GM18907 (cell line): ENCODE results near the gene DAPK2.

Experiments used
- ATAC-seq: cut with Tn5 transposase; IDR thresholded peaks from one replicate; pipeline ENCODE4 v1.9.1; 2021; ENCODE audit warnings: mild to moderate bottlenecking, moderate library complexity; ENCODE audit not compliant: unreplicated experiment

DAPK2 gene

DNA sequence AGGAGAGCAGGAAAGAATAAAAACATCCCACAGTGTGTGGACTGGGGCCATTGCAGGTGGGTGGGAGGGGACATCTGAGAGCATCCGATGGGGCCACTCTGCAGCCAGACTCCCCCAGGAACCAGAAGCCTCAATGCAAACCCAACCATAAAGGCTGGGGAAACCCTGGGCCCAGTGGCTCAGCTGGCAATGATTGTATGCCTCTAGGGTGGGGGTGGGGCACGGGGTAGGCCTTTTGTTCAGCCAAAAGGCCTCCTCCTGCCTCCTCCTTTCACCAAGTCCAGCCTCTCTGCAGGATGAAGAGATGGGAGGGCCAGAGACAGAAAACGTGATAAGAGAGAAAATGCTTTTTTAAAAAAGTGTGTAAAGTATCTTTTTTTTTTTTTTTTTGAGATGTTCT, 167.1 kb downstream of the DAPK2 start:
- no peak for ATAC-seq

DNA sequence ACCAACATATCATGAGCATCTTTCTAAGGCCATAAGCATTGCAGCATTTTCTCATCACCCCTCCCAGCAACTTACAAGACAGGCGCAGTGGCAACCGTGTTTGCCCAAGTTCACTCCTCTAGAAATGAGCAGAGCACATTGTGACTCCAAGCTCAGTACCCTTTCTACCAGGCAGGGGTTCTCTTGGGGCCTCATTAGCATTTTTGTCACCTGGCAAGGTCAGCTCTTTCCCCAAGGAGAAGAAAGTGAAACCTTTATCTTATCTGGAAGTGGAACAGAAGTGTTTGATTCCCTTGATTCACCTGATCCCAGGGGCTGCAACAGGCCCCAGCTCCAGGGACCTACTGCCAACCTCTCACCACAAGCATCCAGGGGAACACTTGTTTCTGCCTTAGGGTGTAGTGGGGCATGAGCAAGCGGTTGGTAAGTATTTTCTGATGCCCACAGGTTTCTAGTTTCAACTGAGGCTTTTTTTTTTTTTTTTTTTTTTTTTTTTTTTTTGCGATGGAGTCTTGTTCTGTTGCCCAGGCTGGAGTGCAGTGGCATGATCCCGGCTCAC, 168.5 kb downstream of the DAPK2 start:
- no peak for ATAC-seq

- ATAC-seq, result no peak
These were observed 170.1 kb downstream of the DAPK2 start for GRCh38 chr15:63876085-63876662.

GRCh38 chr15:63874616-63875015, 171.7 kb downstream of the DAPK2 start:
- ATAC-seq, result no peak

DNA sequence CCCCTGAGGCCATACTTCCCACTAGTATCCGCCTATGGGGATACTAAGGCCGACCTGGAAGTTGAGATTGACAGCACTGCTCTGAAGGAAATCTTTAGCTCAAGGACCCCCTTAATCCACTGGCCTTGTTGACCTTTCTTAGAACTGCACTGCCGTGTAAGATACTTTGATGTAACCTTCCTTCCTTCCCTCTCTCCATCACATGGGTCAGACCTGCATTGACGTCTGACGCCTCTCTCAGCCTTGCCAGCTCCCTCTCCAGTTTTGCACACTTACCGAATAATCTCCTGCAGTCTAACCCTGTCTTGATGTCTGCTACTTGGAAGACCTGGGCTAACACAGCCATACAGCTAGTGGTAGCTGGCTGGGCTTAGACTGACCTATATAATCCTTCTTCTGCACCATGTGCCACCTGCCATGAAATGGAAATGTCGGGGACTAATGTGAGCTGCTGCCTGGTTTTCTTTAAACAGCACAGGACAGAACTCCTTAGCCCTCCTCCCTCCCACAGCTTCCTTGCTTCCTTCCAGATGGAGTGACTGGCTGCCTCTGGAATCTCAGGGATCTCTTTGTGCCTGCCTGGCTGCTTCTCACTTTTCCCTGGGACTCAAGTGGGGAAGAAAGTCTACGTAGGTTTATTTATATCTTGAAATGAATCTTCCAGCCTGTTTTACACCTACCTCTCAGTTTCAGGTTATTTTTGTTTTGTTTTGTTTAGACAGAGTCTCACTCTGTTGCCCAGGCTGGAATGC, 173.3 kb downstream of the DAPK2 start:
- no peak for ATAC-seq

DNA sequence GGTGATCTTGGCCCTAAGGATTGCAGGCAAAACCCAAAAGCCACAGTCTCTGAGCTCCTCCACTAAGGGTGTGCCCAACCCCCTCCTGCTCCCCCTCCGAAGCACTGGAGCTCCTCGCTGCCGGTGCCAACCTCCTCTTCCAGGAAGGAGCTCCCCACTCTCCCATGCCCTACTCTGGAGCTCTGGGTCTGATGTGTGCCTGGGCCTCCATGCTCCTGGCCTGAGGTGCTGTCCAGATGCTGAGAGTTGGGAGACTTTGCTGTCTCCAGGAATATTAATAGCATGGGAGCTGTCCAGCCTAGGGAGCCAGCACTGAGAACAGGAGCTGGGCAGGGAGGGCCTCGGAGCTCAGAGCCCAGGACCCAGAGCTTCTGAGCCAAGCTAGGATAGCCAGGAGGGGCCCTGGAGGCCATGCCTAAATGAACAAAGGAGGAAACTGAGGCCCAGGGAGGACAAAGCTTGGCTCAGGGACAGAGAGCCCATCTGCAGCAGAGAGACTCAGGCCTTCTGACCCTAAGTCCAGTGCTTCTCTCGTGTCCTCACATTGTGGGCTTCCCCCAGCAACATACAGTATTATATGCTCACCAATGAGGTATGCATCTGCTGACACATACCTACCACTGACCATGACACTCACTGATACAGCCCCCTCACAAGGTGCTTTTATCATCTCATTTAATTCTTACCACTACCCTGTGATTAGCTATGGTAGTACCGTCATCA, 175.6 kb downstream of the DAPK2 start:
- ATAC-seq, result no peak

- no peak for ATAC-seq
These were observed 176.3 kb downstream of the DAPK2 start for GRCh38 chr15:63870043-63870394.

- no peak for ATAC-seq
These were observed 176.8 kb downstream of the DAPK2 start for GRCh38 chr15:63869371-63870042.

DNA sequence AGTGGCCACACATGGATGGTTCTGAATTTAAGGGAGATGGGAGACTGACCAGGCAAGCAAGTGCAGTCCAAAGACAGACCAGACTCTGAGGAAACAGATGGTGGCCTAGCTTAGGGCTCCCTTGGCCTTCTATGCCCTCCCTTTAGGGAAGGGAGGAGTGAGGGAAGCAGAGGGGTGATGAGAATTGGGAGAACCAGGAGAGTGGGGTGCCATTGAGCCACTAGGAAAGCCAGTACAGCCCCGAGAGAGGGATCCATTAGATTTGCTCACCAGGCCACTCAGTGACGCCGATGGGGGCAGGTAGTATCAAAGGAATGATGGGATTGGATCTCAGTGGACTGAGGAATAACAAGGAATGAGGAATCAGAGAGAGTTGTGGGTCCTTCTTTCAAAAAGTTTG, 182.1 kb downstream of the DAPK2 start:
- ATAC-seq, result no peak

GRCh38 chr15:63861946-63862517, 184.3 kb downstream of the DAPK2 start:
- ATAC-seq, result no peak

DNA sequence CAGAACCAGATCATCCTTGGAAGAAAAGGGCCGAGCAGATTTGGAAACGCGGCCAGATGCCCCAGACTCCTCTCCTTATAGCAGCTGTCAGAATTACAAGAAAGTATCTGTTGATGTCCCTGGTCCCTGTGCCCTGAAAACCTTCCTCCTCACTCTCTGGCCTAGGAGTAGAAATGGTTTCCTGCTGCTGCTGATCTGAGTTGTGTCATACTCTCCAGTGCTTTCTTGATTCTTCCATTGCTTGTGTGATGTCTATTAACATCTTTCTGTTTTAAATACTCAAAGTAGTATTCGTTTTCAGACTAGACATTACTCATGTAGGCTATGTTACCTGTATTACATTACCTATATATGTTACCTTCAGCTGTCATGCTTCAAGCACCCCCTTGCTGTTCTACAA, 185.7 kb downstream of the DAPK2 start:
- no peak for ATAC-seq

DNA sequence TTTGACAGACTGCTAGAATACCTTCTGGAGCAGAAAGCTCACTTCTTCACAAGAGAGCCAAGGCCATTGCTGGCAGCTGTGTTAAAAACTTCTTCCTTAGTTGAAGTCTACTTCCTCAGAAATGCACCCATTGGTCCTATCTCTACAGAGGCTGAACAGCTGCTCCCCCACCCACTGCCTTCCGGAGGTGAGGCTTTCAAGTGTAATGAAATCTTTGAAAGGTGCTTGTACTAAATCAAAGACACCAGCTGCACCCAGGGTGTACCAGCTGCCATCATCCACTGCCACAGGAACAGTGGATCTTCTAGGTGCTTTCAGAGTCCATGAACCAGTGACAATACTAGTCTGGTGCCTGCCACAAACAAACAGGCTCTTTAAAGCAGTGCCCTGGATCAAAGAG, 186.1 kb downstream of the DAPK2 start:
- ATAC-seq, result no peak

DNA sequence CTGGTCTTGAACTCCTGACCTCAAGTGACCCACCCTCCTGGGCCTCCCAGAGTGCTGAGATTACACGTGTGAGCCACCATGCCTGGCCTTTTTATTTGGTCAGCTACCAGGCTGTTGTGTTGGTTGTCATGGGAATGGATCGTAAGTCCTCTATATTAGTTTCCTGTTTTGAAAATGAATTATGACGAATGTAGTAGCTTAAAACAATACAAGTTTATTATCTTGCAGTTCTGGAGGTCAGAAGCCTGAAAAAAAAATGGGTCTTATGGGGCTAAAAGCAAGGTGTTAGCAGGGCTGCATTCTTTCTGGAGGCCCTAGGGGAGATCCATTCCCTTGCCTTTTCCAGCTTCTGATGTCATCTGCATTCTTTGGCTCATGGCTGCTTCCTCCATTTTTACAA, 187.4 kb downstream of the DAPK2 start:
- ATAC-seq, result no peak

- no peak for ATAC-seq
These were observed 187.8 kb downstream of the DAPK2 start for GRCh38 chr15:63858448-63858847.

- ATAC-seq, result no peak
These were observed 188.8 kb downstream of the DAPK2 start for GRCh38 chr15:63857461-63857856.
